Astrocyte of the cerebellum (primary cell): ENCODE data around the gene CDHR1.
"Not testable (repeated sequence)": the region's sequence is repeated elsewhere in the genome, so short reads cannot be mapped to it uniquely, and the experiment has no call there.

Source experiments
- DNase-seq: peaks from one replicate; pipeline ENCODE4 v3.0.0-alpha.2; 2011; ENCODE audit warnings: low read depth
- H3K4me3 ChIP-seq: 2 replicates; pipeline ENCODE4 v1.5.1; 2011; ENCODE audit warnings: mild to moderate bottlenecking, low read depth, low read length, moderate library complexity
- in situ Hi-C: cut with HindIII; loops from 2 replicates; pipeline ENCODE4 v1.10.0; 2017; ENCODE audit warnings: low sequenced_read_pairs
- TF ChIP-seq, protein P1 (sequence below): IDR thresholded peaks from 2 replicates; pipeline ENCODE4 v1.5.1; 2012; ENCODE audit warnings: low read length, low read depth, moderate library complexity, mild to moderate bottlenecking; ENCODE audit errors: missing control alignments

The CDHR1 gene

GRCh38 chr10:84179059-84179710, 15.2 kb upstream of the CDHR1 start:
- H3K4me3 ChIP-seq: no peak overlapping the region

GRCh38 chr10:84180386-84180785, 14.0 kb upstream of the CDHR1 start:
- in situ Hi-C loops, DNase-seq, H3K4me3 ChIP-seq: not testable (repeated sequence)

More at GRCh38 chr10:84179059-84179710, 15.2 kb upstream of the CDHR1 start:
- TF ChIP-seq, protein P1, sequence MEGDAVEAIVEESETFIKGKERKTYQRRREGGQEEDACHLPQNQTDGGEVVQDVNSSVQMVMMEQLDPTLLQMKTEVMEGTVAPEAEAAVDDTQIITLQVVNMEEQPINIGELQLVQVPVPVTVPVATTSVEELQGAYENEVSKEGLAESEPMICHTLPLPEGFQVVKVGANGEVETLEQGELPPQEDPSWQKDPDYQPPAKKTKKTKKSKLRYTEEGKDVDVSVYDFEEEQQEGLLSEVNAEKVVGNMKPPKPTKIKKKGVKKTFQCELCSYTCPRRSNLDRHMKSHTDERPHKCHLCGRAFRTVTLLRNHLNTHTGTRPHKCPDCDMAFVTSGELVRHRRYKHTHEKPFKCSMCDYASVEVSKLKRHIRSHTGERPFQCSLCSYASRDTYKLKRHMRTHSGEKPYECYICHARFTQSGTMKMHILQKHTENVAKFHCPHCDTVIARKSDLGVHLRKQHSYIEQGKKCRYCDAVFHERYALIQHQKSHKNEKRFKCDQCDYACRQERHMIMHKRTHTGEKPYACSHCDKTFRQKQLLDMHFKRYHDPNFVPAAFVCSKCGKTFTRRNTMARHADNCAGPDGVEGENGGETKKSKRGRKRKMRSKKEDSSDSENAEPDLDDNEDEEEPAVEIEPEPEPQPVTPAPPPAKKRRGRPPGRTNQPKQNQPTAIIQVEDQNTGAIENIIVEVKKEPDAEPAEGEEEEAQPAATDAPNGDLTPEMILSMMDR: no peak
- in situ Hi-C loops: no loop called here
- peak; percentile 32 for DNase-seq

DNA sequence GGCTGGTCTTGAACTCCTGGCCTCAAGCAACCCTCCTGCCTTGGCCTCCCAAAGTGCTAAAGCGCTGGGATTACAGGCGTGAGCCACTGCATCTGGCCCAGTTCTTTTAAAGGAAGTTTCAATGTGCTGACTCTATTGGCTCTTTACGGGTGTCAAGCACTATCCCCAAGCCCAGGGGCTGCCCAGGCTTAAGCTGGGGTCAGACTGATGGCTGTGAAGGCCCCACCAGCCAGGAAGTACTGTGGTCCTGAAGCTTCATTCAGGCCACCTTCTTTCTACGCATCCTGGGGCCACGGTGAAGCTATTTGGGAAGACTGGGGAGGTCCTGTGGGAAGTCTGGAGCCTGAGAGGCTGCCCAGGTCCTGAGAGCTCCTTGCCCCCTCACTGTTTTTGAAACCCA, 12.7 kb upstream of the CDHR1 start:
- in situ Hi-C loops: no loop called here
- TF ChIP-seq, protein P1: no peak
- no peak overlapping the region for H3K4me3 ChIP-seq
- no peak for DNase-seq

DNA sequence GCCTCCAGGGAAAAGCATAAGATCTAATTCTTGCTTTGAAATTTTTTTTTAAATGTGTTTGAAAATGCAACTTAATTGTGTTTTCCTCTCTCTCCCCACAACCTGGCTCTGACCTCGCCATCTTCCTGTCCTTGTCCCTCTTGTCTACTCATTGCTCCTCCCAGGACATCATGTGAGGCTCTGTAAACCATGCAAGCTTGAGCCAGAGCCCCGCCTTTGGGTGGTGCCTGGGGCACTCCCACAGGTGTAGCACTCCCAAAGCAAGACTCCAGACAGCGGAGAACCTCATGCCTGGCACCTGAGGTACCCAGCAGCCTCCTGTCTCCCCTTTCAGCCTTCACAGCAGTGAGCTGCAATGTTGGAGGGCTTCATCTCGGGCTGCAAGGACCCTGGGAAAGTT, 9.8 kb upstream of the CDHR1 start:
- in situ Hi-C loops: no loop called here
- TF ChIP-seq, protein P1: no peak
- H3K4me3 ChIP-seq: no peak overlapping the region
- no peak for DNase-seq

- H3K4me3 ChIP-seq: no peak overlapping the region
- TF ChIP-seq, protein P1: no peak
- DNase-seq: no peak
- in situ Hi-C loops: no loop called here
These were observed 8.7 kb upstream of the CDHR1 start for GRCh38 chr10:84185526-84186175.

DNA sequence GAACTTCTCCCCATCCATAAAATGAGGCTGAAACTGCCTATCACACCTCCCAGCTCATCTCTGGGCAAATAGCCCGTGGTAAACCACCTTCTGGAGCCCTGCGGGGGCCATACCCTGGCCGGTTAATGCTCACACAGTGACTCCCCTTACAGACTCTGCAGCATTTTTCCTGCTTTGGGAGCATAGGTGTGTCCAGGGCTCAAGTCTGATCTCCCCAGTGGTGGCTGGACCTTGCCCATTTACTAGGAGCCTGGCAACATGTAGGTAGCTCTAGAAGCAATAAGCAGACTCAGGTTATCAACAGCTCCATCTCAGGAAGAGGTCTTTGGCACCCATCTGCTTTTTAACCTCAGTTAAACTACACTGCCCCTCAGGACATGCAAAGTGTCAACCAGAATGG, 5.5 kb upstream of the CDHR1 start:
- H3K4me3 ChIP-seq: no peak overlapping the region
- in situ Hi-C loops: no loop called here
- TF ChIP-seq, protein P1: no peak
- no peak for DNase-seq

DNA sequence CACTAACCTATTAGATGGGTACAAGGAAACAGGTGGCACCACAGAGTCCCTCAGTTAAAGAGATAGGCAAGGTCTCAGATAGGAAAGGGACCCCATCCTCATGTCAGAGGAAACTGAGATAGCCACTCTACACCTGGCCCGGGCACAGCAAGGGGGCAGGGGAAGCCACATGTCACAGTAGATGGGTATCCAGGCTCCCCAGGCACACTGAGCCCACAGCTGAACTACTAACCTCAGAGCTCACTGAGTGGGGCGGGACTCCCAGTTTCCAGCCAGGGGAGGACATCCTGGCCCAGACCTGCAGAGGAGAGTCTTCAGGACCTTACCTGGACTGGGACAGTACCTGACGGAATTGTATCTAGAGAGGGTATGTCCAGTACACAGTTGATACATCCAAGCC, 3.7 kb upstream of the CDHR1 start:
- TF ChIP-seq, protein P1: no peak
- in situ Hi-C loops: no loop called here

More for the DNA sequence above, 3.7 kb upstream of the CDHR1 start:
- H3K4me3 ChIP-seq: no peak overlapping the region
- DNase-seq: no peak
